SH-SY5Y (cell line): Measurements from ENCODE around the gene EMC10.

Source experiments
- GATA2 ChIP-seq: IDR thresholded peaks from 2 replicates; pipeline ENCODE4 v1.6.1; 2011; ENCODE audit warnings: mild to moderate bottlenecking, low read depth, low read length
- GATA3 ChIP-seq: IDR thresholded peaks from 2 replicates; pipeline ENCODE4 v1.6.1; 2011; ENCODE audit warnings: low read depth, mild to moderate bottlenecking, low read length, moderate library complexity

Gene EMC10

DNA sequence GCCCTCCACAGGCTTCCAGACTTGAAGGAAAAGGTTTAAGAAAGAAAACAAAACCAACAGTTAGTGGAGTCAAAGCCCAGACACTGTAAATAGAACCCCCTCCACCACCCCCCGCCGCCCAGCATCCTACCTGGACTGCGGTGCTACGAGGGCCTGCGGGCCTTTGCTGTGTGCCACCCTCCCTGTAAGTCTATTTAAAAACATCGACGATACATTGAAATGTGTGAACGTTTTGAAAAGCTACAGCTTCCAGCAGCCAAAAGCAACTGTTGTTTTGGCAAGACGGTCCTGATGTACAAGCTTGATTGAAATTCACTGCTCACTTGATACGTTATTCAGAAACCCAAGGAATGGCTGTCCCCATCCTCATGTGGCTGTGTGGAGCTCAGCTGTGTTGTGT, 6.6 kb downstream of the EMC10 start:
- no peak for TF ChIP-seq GATA3
- no peak for TF ChIP-seq GATA2

DNA sequence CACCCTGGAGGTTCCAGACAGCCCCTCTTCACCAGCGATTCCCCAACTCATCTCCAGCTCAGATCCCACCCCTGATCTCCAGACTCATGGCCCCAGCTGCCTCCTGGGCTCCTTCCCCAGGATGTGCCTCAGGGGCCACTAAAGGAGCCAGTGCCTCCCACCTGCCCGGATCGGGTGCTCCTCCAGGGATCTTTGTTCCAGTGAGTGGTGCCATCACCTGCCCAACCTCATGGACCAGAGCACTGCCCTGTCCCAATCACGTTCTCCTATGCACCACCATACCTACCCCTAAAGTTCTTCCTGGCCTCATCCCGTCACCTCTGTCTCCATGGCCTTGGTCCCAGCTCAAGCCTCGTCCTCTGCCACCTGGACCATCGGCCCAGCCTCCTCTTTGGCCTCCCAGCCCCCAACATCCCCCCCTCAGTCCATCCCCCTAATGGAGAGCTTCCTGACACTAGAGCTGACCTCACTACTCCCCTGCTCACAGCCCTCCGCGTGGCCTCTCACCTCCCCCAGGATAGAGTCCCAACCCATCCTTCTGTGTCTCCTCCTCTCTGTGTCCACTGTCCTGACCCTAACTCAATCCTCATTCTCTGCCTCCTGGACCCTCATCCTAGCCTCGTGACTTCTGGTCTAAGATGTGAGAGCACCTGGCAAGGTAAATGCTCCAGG, 9.1 kb downstream of the EMC10 start:
- TF ChIP-seq GATA3, result no peak
- no peak for TF ChIP-seq GATA2

DNA sequence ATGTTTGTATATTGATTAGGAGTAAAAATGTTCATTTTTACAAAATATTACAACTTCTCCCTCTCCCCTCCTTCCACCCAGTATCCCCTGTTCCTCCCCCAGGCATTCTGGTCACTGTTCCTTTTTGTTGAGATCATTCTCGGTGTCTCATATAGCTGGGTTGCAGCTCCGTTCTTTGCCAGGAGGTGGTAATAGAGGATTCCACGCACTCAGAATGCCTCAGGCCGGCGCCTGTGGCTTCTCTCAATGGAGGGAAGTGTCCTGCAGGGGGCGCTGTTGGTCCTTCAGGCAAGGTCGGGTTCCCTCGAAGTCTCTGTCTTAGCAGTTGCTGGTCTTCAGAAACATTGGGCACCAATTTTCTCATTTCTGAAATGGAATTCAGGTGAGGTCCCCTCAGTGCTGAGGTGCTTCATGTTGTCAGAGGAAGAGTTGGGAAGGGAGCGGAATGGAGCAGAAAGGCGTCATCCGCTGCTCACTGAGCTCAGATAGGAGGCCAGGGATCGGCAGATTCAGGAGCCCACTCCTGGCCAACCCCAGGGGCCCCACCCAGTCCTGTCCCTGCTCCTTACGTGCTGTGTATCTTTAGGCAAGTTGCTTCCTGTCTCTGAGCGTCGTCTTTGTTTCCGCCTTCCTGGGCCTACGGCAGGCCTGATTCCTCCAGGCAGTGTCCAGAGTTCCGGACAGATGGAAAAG, 10.7 kb downstream of the EMC10 start:
- TF ChIP-seq GATA3 (no peak), GATA2 (no peak)

DNA sequence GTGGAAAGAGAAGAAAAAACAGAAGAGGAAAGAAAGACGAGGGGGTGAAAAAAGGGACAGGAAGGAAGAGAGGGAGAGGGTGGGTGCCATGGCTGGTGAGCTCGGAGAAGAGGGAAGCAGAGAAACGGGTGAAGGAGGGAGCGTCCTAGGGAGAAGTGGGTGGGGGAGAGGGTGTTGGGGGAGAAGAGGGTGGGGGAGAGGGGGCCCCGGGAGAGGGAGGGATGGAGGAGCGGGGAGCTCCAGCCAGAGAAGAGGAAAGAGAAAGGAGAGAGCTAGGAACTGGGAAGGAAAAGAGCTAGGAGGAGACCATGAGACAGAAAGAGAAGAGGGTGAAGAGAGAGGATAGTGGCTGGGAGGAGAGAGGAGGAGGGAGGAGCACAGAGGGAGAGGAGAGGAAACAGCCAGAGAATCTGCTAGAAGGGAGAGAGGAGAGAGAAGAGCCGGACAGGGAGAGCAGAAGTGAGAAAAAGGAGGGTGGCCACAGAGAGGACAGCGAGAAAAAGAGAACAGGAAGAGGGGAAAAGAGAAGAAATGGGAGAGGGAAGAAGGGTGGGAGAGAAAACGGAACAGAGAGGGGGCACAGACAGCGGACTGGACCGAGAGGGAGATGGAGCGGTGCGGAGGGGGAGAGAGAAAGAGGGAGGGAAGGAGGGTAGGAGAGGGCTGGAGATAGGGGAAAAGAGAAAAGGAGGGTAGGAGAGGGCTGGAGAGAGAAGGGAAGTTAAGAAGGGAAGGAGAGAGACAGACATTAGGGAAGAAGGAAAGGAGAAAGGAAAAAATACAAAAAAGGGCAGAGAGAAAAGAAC, 12.3 kb downstream of the EMC10 start:
- TF ChIP-seq GATA2 (no peak), GATA3 (no peak)

DNA sequence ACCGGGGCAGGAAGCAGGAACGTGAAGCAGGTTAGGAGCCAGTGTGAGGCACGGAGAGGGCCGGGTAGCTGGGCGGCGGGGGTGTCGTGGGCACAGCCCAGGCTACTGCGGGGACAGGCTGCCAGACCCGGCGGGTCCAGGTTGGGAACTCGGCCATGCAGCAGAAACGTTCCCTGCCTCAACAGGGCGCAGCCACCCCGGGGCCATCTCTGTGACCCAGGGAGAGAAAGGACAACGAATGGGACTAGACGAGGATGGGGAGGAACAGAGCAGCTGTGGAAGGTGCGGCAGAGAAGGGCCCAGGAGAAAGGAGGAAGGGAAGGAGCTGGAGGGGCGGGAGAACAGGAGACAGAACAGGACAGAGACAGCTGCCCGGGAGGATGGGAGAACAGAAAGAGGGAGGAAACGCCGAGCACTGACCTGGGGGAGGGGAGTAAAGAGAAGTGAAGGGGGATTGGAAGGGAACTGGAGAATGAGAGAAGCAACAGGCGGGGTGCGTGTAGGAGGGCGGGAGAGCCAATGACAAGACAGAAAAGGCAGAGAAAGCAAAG, 13.2 kb downstream of the EMC10 start:
- TF ChIP-seq GATA2, result no peak
- TF ChIP-seq GATA3, result no peak

DNA sequence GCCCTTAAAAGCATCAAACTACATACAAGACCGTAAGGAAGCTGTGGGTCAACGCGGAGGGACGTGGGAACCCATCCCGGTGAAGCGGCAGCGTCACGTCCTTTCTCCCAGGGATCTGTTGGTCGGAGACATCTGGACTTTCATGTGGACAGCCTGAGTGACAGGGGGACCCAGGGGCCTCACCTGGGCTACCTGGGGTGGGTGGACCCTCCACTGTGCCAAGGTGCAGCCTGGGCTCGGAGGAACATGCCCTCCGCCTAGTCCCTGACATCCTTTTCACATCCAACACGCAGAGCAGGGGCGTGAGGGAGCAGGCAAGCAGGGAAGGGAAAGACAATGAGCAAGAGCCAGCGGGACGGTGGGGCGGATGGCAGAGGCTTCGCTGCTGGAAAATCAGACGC, 14.1 kb downstream of the EMC10 start:
- no peak for TF ChIP-seq GATA3
- TF ChIP-seq GATA2, result no peak

DNA sequence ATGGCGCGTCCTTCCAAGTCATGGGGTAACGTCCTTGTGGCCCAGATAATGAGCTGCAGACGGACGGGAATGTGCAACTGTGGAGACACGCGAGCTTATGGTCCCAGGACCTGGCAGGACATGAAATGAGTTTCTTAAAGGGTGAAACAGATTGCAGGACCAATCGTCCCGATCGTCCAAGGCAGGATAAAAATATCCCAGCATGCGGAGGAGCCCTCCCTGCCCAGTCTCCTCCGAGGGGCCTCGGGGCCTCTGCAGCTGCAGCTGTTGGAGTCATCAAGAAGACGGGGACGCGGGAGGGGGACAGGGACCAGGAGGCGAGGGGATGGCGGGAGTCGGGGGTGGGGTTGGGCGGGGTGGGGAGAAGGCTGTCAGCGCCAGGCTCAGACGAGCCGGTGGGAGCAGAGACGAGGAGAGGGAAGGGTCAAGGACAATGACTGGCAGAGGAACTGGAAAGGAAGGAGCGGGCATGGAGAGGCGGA, 14.7 kb downstream of the EMC10 start:
- TF ChIP-seq GATA3 (no peak), GATA2 (no peak)

DNA sequence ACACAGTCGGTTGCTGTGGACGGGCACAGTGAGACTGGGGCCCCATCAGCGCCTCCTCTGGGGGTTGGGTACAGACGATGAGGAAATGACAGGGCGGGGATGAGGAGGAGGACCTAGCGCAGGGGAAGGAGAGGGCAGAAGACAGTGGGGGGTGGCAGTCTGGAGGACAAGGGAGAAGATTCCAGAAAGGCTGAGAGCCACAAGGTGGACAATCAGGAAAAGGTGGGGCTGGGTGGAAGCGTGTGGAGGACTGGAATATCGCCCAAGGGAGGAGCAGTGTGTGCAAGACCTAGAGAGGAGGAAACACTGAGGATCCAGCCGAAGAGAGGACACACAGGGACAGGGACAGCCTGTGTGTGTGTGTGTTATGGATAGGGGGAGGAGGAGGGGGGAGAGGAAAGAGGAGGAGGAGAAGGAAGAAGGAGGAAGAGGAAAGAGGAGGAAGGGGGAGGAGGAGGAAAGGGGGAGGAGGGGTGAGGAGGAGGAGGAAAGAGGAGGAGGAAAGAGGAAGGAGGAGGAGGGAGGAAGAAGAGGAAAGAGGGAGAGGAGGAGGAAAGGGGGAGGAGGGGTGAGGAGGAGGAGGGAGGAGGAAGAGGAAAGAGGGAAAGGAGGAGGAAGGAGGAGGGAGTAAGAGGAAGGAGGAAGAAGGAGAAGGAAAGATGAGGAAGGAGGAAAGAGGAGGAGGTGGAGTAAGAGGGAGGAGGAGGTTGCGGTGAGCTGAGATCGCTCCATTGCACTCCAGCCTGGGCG, 16.2 kb downstream of the EMC10 start:
- TF ChIP-seq GATA2 (no peak), GATA3 (no peak)

DNA sequence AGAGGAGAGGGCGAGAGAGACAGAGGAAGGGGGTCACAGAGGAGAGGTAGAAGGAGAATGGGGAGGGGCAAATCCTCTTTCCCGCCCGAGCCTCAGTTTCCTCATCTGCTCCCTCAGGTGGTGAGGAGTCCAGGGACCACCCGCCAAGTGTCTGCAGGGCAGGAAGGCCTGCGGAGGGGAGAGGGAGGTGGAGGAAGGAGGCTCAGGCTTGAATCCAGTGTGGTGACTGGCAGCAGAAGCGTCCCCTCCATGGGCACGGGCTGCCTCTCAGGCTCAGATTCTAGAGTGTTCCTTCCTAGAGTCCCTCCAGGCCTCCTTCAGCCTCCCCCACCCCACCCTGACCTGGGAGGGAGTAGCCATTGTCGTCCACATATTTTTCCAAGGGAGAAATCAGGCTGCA, 16.9 kb downstream of the EMC10 start:
- no peak for TF ChIP-seq GATA3
- TF ChIP-seq GATA2, result no peak

DNA sequence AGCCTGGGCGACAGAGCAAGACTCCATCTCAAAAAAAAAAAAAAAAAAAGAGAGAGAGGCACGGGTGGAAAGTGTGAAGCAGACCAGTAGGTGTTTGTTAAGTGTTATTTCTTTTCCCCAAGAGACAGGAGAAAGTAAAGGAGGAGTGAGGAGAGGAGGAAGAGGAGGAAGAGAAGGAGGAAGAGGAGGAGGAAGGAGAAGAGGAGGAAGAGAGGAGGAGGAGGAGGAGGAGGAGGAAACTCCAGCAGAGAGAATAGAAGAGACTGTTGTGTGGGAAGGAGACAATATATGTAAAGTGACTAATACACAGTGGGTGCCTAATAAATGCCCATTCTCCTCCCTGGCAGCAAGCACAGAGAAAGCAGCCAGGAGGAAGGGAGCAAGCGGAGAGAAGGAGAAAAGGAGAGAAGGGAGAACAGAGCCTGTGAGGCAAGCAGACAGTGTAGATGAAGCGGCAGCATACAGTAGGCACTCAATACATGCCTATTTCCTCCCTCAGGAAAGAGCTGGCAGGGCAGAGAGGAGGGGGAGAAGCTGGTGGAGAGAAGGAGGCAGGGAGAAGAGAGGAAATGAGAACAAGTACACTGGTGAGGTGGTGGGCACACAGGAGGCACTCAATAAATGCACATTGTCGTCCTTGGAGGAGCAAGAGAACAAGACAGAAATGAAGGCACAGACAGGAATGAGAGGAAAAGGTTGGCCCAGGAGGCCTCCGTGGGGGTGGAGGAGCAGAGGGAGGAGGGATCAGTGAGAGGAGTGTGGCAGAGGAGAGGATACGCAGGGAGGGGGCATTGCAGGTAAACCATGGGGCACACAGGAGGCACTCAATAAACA, 18.1 kb downstream of the EMC10 start:
- TF ChIP-seq GATA3, result no peak
- no peak for TF ChIP-seq GATA2

DNA sequence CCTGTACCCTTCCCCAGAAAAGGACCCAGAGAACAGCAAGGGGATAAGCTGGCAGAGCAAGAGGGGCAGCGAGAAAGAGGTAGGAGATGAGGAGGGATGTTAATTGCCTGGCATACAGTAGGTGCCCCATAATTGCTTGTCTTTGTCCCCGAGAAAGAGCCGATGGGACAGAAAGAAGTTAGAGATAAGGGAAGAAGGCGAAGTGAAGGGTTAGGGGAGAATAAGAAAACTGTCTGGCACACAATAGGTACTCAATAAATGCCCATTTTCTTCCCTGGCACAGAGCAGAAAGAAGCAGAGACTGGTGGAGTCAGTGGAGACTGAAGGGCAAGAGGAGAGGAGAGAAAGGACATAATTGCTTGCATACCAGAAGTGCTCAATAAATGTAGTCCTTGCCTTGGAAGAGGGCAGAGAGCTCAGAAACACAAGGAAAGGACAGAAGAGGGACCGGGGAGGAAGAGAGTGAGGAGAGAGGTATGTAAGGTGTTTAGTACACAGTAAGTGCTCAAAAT, 18.8 kb downstream of the EMC10 start:
- no peak for TF ChIP-seq GATA2
- no peak for TF ChIP-seq GATA3

DNA sequence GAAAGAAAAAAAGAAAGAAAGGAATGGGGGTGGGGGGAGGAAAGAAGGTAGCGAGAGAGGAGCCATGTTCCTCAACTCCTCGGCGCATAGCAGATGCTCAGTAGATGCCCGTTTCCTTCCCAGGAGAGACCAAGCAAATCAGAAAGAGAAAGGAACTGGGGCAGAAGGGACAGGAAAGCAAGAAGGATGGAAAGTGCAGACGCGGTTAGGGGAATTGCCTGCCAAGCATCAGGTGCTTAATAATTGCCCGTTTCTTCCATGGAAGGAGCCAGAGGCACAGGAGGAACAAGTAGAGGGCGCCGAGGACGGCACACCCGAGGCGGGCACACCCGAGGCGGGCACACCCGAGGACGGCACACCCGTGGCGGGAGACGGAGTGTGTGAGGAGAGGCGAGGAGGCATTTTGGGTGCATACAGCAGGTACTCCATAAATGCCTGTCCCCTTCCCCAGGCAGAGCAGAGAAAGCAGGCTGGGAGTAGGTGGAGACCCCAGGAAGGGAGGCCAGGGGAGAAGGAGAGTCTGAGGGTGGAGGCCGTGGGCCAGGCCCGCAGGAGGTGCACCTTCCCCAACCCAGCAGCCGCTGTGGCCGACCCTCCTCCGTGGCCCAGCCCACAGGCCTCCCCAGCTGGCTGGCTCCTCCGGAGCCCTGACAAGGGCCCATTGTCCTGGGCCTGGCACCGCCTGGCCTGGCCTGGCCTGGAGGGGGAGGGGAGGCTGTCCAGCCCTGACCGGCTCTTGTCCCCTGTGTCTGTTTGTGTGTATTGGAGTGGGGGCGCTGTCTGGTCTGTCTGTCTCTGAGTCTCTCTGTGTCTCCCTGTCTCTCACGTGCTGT, 20.1 kb downstream of the EMC10 start:
- no peak for TF ChIP-seq GATA2
- no peak for TF ChIP-seq GATA3
